ENCODE results near the gene CCDC82.
A peak's percentile ranks its signal among the peaks of the same experiment; 100 is the strongest.

DNA sequence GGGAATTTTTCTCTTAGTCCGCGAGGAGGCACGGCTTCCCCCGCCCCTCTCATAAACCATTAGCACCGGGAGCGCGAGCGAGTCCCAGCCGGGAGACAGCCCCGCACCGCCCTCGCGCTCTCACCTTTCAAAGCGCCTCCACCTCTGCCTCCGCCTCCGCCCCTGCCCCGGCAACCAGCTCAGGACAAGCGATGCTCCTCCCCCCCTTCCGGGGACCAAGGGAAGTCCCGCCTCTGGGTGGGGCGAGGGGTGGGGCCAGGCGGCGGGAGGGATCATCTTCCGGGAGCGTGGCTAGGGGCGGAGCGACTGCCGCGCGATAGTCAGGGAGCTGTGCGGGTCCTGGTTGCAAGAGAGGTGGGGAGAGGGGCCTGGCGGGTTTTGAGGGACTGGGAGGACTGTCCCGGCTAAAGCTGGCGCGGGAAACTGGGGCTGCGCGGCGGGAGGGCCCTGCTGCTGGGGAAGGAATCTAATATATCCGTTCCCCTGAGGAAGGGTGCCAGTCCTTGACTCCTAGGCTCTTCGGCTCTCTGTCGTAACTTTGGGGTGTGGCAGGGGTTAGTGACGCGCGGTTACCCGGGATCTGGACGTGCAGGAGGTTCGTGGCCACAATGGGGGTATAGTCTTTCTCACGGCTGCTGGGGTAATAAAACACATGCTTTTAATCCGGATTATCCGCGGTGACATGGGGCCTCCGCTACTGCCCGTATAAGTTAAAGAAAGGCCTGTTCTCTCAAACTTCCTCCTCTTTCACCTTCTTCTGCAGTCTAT, at the start of gene CCDC82, which contains the start of gene JRKL:
- TF ChIP-seq EGR1 (IDR thresholded peaks at IDR 0.05) (peak; percentile 75), YY1 (IDR thresholded peaks at IDR 0.05; ENCODE audit: low read depth) (no peak)

Data from Ishikawa (cell line).